Activated naive CD4-positive, alpha-beta T cell treated with anti-CD3 and anti-CD28 coated beads, Interleukin-2, amount 50 U/mL, for 72 hours (primary cell): ENCODE measurements around the gene LHB. TPM values are rescaled to one million over a fixed set of nuclear protein-coding genes. Genes with fewer than 3 reads are reported as not detected.
"Not testable (repeated sequence)": the region's sequence is repeated elsewhere in the genome, so short reads cannot be mapped to it uniquely, and the experiment has no call there.

Experiments
- ATAC-seq, 2 donors: fragments of 150-1000 bp; cut with Tn5 transposase; 2 replicates each; pipeline ENCODE4 v1.10.0; 2021; ENCODE audit warnings: mild to moderate bottlenecking in 2 of 2, moderate library complexity in 2 of 2
- DNase-seq, 2 donors: peaks; one replicate each; pipeline ENCODE4 v3.0.0; 2021 to 2022; ENCODE audit warnings: low spot score in 2 of 2
- H3K27ac Mint-ChIP-seq, 2 donors: one replicate each; pipeline ENCODE4 v1.8.0; 2022; ENCODE audit warnings: mild to moderate bottlenecking in 2 of 2, mixed read lengths in 2 of 2
- H3K36me3 Mint-ChIP-seq, 2 donors: one replicate each; pipeline ENCODE4 v1.8.0; 2022; ENCODE audit warnings: mixed read lengths in 2 of 2
- H3K9me3 Mint-ChIP-seq, 2 donors: one replicate each; pipeline ENCODE4 v1.8.0; 2022; ENCODE audit warnings: mixed read lengths in 2 of 2
- total RNA-seq, 2 donors: library from RNA; stranded (reverse); gene quantifications; one replicate each; pipeline ENCODE4 v1.2.3, GENCODE V29; 2022

LHB gene
- total RNA-seq, 2 donors from 2014 or later, result not detected

GRCh38 chr19:49019242-49019932, 2.5 kb upstream of the LHB start:
- peak overlapping the region in 1 of 2 donors; percentile 85 for H3K27ac Mint-ChIP-seq
- peak in 1 of 2 donors; percentile 69 for DNase-seq
- ATAC-seq, result peak; percentile 33 to 60
- H3K36me3 Mint-ChIP-seq, result no peaks in the 10 kb centered on the region
- no peaks in the 10 kb centered on the region for H3K9me3 Mint-ChIP-seq

DNA sequence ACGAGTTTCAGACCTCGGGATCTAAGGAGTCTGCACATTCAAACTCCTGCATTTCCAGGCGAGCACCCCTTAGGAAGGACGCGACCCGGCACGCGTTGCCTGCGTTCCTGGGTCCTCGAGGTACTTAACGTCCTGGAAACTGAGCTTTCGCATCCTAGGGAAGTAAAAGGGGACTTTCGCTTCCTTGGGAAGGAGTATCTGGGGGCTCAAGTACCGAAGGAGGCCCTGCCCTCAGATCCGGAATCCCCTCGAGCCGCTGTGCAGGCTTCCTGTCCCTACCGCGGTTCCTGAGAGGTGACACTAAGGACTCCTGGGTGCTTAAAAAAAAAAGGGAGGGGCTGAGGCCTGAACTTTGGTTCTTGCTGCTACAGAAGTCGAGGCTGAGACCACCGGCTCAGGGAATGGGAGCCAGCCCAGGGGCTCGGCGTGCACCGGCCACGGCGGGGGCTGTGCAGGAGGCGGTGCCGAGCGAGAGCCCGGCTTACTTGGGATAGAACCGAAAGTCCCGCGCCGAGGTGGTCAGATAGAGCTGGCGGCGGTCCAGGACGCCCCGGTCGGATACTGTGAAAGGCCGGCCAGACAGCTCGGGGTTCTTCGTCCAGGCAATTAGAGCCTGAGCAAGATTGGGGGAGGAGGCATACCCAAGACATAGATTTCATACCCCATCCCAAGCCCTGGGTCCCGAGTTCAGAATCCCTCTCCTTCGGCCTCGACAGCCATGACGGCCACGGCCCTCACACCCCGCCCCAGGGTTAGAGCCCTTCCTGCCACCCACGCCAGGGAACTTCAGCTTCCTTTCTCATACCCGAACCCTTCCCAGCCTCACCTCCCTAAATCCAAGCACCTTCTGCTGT, 1.7 kb upstream of the LHB start:
- H3K9me3 Mint-ChIP-seq, H3K36me3 Mint-ChIP-seq, DNase-seq: not testable (repeated sequence)
- peak overlapping the region in 1 of 2 donors; percentile 85 for H3K27ac Mint-ChIP-seq
- peak in 1 of 2 donors; percentile 22 for ATAC-seq

GRCh38 chr19:49017666-49018351, 918 bp upstream of the LHB start:
- Mint-ChIP-seq H3K9me3 (no peaks in the 10 kb centered on the region), H3K27ac (no peak overlapping the region), H3K36me3 (no peaks in the 10 kb centered on the region)
- DNase-seq (peak; percentile 64 to 71), ATAC-seq (peak; percentile 41 to 75)

- Mint-ChIP-seq H3K27ac (no peak overlapping the region), H3K9me3 (no peaks in the 10 kb centered on the region), H3K36me3 (no peaks in the 10 kb centered on the region)
- DNase-seq (no peak), ATAC-seq (no peak)
These were observed 638 bp downstream of the LHB start for GRCh38 chr19:49016067-49016839.

- H3K9me3 Mint-ChIP-seq, result no peaks in the 10 kb centered on the region
- no peaks in the 10 kb centered on the region for H3K36me3 Mint-ChIP-seq
- no peak overlapping the region for H3K27ac Mint-ChIP-seq
- DNase-seq (no peak), ATAC-seq (no peak)
These were observed 2.0 kb downstream of the LHB start for GRCh38 chr19:49014870-49015255.

DNA sequence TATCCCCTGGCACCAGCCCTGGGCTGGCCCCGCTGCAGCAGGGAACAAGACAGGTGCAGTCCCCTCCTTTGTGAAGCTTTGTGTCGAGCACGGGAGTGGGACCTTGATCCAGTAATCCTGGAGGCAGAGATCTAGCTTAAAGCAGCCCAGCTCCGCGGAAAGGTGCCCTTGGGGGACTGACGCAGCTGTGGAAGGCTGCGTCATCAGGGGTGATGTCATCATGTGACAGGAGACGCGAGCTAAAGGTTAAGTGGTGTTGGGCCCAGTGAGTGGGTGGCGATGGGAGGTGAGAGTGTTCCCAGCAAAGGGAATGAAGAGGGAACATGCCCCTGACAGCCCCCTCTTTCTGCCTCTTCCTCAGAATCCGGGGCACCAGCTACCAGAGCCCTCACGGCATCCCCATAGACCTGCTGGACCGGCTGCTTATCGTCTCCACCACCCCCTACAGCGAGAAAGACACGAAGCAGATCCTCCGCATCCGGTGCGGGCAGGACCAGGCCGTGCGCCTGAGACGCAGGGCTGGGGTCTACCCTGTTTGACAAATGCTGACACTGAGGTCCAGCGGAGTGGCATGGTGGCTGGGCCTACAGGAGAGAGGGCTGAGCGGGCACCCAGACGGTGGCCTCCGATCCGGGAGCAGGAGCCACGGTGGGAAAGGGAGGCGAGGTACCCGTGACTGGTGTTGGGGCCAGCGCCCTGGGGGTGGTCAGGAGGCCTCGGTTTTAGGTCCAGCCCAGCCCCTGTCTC, 2.6 kb downstream of the LHB start:
- H3K27ac Mint-ChIP-seq, result peak overlapping the region in 1 of 2 donors; percentile 32

GRCh38 chr19:49011194-49011593, 5.7 kb downstream of the LHB start:
- no peak for ATAC-seq
- Mint-ChIP-seq H3K27ac (no peak overlapping the region), H3K9me3 (no peaks in the 10 kb centered on the region), H3K36me3 (no peaks in the 10 kb centered on the region)
- no peak for DNase-seq

More for the DNA sequence above, 2.6 kb downstream of the LHB start:
- Mint-ChIP-seq H3K36me3 (no peaks in the 10 kb centered on the region), H3K9me3 (no peaks in the 10 kb centered on the region)
- no peak for ATAC-seq
- no peak for DNase-seq

- H3K27ac Mint-ChIP-seq, result peak overlapping the region in 1 of 2 donors; percentile 25
- H3K9me3 Mint-ChIP-seq, result no peaks in the 10 kb centered on the region
- DNase-seq, result no peak
- H3K36me3 Mint-ChIP-seq, result no peaks in the 10 kb centered on the region
- ATAC-seq, result no peak
These were observed 6.4 kb downstream of the LHB start for GRCh38 chr19:49010453-49010852.

GRCh38 chr19:49009828-49010227, 7.1 kb downstream of the LHB start:
- no peak overlapping the region for H3K27ac Mint-ChIP-seq
- H3K9me3 Mint-ChIP-seq, result no peaks in the 10 kb centered on the region
- ATAC-seq (no peak), DNase-seq (no peak)
- no peaks in the 10 kb centered on the region for H3K36me3 Mint-ChIP-seq

DNA sequence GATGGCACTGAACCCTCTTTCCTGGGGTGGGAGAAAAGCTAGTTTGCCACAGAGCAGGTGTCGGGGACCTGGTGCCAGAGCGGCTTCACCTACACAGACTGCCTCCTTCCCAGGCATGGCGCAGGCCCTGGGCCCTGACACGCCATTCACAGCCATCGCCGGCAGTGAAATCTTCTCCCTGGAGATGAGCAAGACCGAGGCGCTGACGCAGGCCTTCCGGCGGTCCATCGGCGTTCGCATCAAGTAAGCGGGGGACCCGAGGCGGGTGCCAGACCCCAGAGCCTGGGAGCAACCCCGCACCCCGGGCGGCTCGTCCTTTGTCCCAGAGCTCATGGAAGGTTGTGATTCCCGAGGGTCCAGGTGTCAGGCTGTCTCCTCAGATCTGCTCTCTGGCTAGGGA, 10.0 kb downstream of the LHB start:
- H3K27ac Mint-ChIP-seq, result no peak overlapping the region
- H3K9me3 Mint-ChIP-seq, result no peaks in the 10 kb centered on the region
- DNase-seq (no peak), ATAC-seq (no peak)
- no peaks in the 10 kb centered on the region for H3K36me3 Mint-ChIP-seq

DNA sequence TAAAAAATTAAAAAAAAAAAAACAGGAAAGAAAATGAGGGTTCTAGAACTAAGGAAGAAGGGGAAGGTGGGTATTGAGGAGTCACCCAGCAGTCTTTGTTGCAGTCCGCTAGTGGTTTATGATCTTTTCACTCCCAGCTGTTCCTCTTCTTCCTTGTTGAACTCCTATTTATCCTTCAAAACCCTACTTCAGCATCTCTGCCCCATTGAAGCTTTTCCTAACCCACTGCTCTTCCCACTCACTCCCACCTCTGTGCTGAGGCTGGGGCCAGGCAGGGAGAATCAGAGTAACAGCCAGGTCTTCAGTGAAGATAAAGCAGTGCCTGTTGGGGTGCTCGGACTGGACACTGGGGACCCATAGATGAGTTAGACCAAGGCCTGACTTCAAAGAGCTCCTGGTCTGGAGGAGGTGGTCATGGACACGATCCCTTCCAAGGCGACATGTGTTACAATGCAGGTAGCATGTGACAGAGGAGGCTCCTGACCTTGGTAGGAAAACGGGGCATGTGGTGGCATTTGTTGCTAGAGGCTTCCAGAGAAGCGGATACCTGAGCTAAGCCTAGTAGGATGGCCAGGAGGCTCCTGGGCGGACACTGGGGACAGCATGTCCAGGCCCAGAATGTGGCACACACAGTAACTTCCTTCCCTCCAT, 11.8 kb downstream of the LHB start:
- H3K9me3 Mint-ChIP-seq, result no peaks in the 10 kb centered on the region
- ATAC-seq (no peak), DNase-seq (no peak)
- no peaks in the 10 kb centered on the region for H3K36me3 Mint-ChIP-seq
- H3K27ac Mint-ChIP-seq, result no peak overlapping the region

GRCh38 chr19:49004133-49004532, 12.8 kb downstream of the LHB start:
- no peak for ATAC-seq
- H3K9me3 Mint-ChIP-seq, result no peaks in the 10 kb centered on the region

GRCh38 chr19:48999481-49000325, 17.2 kb downstream of the LHB start:
- ATAC-seq (peak; percentile 84 to 86), DNase-seq (peak in 1 of 2 donors; percentile 68)
- Mint-ChIP-seq H3K9me3 (no peaks in the 10 kb centered on the region), H3K36me3 (peaks cover 0 to 8% of the 10 kb centered on the region in 2 donors), H3K27ac (no peak overlapping the region)

More at GRCh38 chr19:49004133-49004532, 12.8 kb downstream of the LHB start:
- Mint-ChIP-seq H3K27ac (no peak overlapping the region), H3K36me3 (no peaks in the 10 kb centered on the region)
- DNase-seq, result no peak

- Mint-ChIP-seq H3K27ac (no peak overlapping the region), H3K9me3 (no peaks in the 10 kb centered on the region), H3K36me3 (peaks cover 11 to 20% of the 10 kb centered on the region in 2 donors)
- peak in 1 of 2 donors; percentile 73 for DNase-seq
- ATAC-seq, result no peak
These were observed 18.9 kb downstream of the LHB start for GRCh38 chr19:48997972-48998371.

DNA sequence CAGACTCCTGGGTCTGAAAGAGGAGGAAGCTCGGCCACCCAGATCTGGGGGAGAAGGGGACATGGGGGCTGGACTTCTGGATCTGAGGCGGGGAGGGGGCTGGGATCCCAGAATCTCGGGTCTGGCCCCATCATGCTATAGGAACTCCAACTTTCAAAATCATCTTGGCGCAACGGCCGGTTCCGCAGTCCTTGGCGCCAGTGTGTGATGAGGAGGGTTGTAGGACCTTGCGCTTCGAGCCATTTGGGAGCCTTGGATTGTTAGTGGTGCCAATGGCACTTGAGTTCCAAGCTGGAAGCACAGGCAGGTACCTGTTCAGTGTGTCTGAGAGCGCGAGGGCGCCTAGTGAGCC, 22.9 kb downstream of the LHB start:
- peaks cover 20 to 27% of the 10 kb centered on the region in 2 donors for H3K36me3 Mint-ChIP-seq
- ATAC-seq (no peak), DNase-seq (no peak)
- peak overlapping the region; percentile 96 to 97 for H3K27ac Mint-ChIP-seq
- H3K9me3 Mint-ChIP-seq, result no peaks in the 10 kb centered on the region
